ENCODE measurements around the gene TUBB4B. TPM values are rescaled to one million over a fixed set of nuclear protein-coding genes. Genes with fewer than 3 reads are reported as not detected.
A peak's percentile ranks its signal among the peaks of the same experiment; 100 is the strongest.

Gene TUBB4B
- polyA plus RNA-seq, 1 experiment: 223 TPM

DNA sequence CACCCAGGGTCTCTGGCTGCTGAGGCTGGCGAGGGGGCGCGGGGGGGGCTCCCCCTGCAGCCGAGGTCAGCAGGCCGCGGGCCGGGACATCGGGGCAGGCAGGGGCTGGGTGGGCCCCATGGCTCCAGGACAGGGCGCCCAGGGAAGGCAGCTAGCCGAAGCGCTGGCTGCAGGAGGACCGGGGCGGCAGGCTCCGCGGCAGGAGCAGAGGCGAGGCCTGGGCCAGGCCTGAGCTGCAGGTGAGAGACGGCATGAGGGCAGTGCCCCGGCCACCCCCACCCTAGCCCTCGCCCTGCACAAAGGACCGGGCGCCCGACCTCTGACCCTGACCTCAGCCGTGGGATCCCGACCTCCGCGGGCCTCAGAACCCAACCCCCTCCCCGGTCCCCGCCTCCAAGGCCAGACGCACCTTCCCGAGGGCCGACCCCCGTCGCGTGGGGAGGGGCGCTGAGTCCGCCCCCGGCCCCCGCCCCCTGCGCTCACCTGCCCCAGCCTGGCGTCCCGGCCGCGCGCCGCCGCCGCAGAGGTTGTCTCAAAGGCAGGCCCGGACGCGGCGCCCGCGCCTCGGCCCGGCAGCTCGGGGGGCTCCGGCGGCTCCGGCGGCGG, 19.5 kb upstream of the TUBB4B start:
- Histone ChIP-seq H3K27ac (ENCODE audit: low read depth, low read length) (no peak overlapping the region), H3K9me3 (ENCODE audit: control insufficient read depth, insufficient read depth, low read length) (no peaks in the 10 kb centered on the region; the same call in 1 of the 2 replicates), H3K4me3 (ENCODE audit: low read depth, low read length) (peak overlapping the region; percentile 39), H3K27me3 (ENCODE audit: control insufficient read depth, insufficient read depth, low read length) (no peaks in the 10 kb centered on the region)
- ChIA-PET POLR2A (interaction anchor here (0.7 to 1.4 kb wide), 3 partner anchors 13 to 33 kb away, joined by 3 to 6 read pairs (median 3); partner anchors contain the start of gene TUBB4B), CTCF (no interaction called here)
- no peak for TF ChIP-seq CTCF (IDR thresholded peaks at IDR 0.05; ENCODE audit: low read depth, low read length)
- DNase-seq (ENCODE audit: low read depth, low spot score): no peak

GRCh38 chr9:137222190-137223077, 18.7 kb upstream of the TUBB4B start, which contains the start of gene RNF208:
RNF208 (minus strand) TSS chr9:137222240; CDS start chr9:137221212, 1,028 bp downstream.
- CTCF ChIA-PET: interaction anchor here (0.6 to 3.7 kb wide), 3 partner anchors 14 to 193 kb away, joined by 3 to 29 read pairs (median 6); no protein-coding TSS in a partner anchor
- no peaks in the 10 kb centered on the region for H3K27me3 ChIP-seq (ENCODE audit: control insufficient read depth, insufficient read depth, low read length)
- no peak for DNase-seq (ENCODE audit: low read depth, low spot score)
- POLR2A ChIA-PET: interaction anchor here (0.7 to 2.4 kb wide), 9 partner anchors 14 to 99 kb away, joined by 3 to 28 read pairs (median 7); partner anchors contain the start of genes ANAPC2, NDOR1, SSNA1 and TMEM203
- peak within 1 kb of the TSS; percentile 52 for H3K27ac ChIP-seq (ENCODE audit: low read depth, low read length)
- TF ChIP-seq CTCF (IDR thresholded peaks at IDR 0.05; ENCODE audit: low read depth, low read length): no peak
- no peaks in the 10 kb centered on the region; the same call in 1 of the 2 replicates for H3K9me3 ChIP-seq (ENCODE audit: control insufficient read depth, insufficient read depth, low read length)
- peak within 1 kb of the TSS; percentile 48 for H3K4me3 ChIP-seq (ENCODE audit: low read depth, low read length)

GRCh38 chr9:137223078-137223970, 17.8 kb upstream of the TUBB4B start:
- TF ChIP-seq CTCF (IDR thresholded peaks at IDR 0.05; ENCODE audit: low read depth, low read length): no peak
- Histone ChIP-seq H3K27ac (ENCODE audit: low read depth, low read length) (peak overlapping the region; percentile 65), H3K27me3 (ENCODE audit: control insufficient read depth, insufficient read depth, low read length) (no peaks in the 10 kb centered on the region), H3K9me3 (ENCODE audit: control insufficient read depth, insufficient read depth, low read length) (no peaks in the 10 kb centered on the region; the same call in 1 of the 2 replicates), H3K4me3 (ENCODE audit: low read depth, low read length) (peak overlapping the region; percentile 80)
- CTCF ChIA-PET: interaction anchor here (0.6 to 3.7 kb wide), 7 partner anchors 13 to 277 kb away, joined by 3 to 29 read pairs (median 6); partner anchors contain the start of gene SSNA1
- POLR2A ChIA-PET: interaction anchor here (0.7 to 2.4 kb wide), 10 partner anchors 13 to 100 kb away, joined by 3 to 28 read pairs (median 7); partner anchors contain the start of genes ANAPC2, NDOR1, SSNA1 and TMEM203
- peak; percentile 96 for DNase-seq (ENCODE audit: low read depth, low spot score)

GRCh38 chr9:137224830-137225694, 16.0 kb upstream of the TUBB4B start, which contains the start of gene CYSRT1:
CYSRT1 (plus strand) TSS chr9:137225174; CDS start chr9:137225622, 448 bp downstream.
- no peaks in the 10 kb centered on the region for H3K27me3 ChIP-seq (ENCODE audit: control insufficient read depth, insufficient read depth, low read length)
- no peak for DNase-seq (ENCODE audit: low read depth, low spot score)
- ChIA-PET POLR2A (interaction anchor here (1.3 kb wide), 1 partner anchor 16 kb away, joined by 6 read pairs; the partner anchor contains the start of gene TUBB4B), CTCF (interaction anchor here (3.7 kb wide), 1 partner anchor 12 kb away, joined by 29 read pairs; no protein-coding TSS in a partner anchor)
- TF ChIP-seq CTCF (IDR thresholded peaks at IDR 0.05; ENCODE audit: low read depth, low read length): no peak
- no peaks in the 10 kb centered on the region; the same call in 1 of the 2 replicates for H3K9me3 ChIP-seq (ENCODE audit: control insufficient read depth, insufficient read depth, low read length)
- no peak within 1 kb of the TSS for H3K27ac ChIP-seq (ENCODE audit: low read depth, low read length)
- peak within 1 kb of the TSS; percentile 80 for H3K4me3 ChIP-seq (ENCODE audit: low read depth, low read length)
